GM12891 (cell line): ENCODE data around the gene RARA.

Experiments
- POLR2A ChIP-seq: IDR thresholded peaks from 2 replicates; pipeline ENCODE4 v1.6.1; 2011; ENCODE audit warnings: low read depth, low read length, control low read depth
- SPI1 ChIP-seq: IDR thresholded peaks from 2 replicates; pipeline ENCODE4 v1.6.1; 2011; ENCODE audit warnings: low read depth, low read length, control low read depth

DNA sequence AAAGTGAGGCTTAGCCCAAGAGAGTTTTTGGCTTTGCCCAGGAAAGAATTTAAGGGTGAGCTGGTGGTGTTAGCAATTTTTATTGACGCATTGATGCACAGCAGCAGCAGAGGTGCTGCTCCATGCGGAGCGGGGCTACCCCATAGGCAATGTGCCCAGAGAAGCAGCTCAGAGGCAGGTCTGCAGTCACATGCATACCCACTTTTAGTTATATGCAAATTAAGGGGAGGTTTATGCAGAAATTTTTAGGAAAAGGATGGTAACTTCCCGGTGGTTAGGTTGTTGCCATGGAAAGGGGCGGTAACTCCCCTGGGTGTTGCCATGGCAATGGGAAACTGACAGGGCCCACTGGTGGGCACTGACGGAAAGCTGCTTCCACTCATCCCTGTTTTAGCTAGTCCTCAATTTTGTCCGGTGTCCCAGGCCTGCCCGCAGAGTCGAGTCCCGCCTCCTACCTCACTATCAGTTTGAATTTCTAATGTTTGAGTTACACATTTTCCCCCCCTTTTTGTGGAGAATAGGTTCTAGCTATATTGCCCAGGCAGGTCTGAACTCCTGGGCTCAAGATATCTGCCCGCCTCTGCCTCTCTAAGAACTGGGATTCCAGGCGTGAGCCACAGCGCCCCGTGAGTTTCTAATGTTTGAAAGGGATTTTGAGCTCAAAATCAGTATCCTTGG lies 66.0 kb downstream of the RARA start:
- TF ChIP-seq POLR2A (no peak), SPI1 (no peak)
